ENCODE data around the gene DGKD. TPM values are rescaled to one million over a fixed set of nuclear protein-coding genes. Genes with fewer than 3 reads are reported as not detected.

Gene DGKD
- total RNA-seq, 1 experiment from 2014 or later = 41.4 TPM

GRCh38 chr2:233470011-233470687, 115.9 kb downstream of the DGKD start:
- no peak overlapping the region for H3K27ac Mint-ChIP-seq
- TF ChIP-seq TP53 (CRISPR knock-in tag; IDR thresholded peaks at IDR 0.05) = no peak
- TF ChIP-seq IRF2 (CRISPR knock-in tag; IDR thresholded peaks at IDR 0.05; ENCODE audit: borderline replicate concordance, low read depth) = no peak
- TF ChIP-seq ZNF263 (CRISPR knock-in tag; IDR thresholded peaks at IDR 0.05; ENCODE audit: low read depth) = no peak
- no peak for TF ChIP-seq RORB (CRISPR knock-in tag; IDR thresholded peaks at IDR 0.05)
- no peak for TF ChIP-seq CBFB (CRISPR knock-in tag; IDR thresholded peaks at IDR 0.05; ENCODE audit: low read depth)
- no peak for TF ChIP-seq OVOL2 (CRISPR knock-in tag; IDR thresholded peaks at IDR 0.05; ENCODE audit: borderline replicate concordance)
- TF ChIP-seq FOXJ3 (CRISPR knock-in tag; IDR thresholded peaks at IDR 0.05; ENCODE audit: borderline replicate concordance) = no peak
- no peak for TF ChIP-seq SMAD3 (CRISPR knock-in tag; IDR thresholded peaks at IDR 0.05; ENCODE audit: borderline replicate concordance)
- TF ChIP-seq USF2 (CRISPR knock-in tag; IDR thresholded peaks at IDR 0.05) = no peak
- no peak for TF ChIP-seq CREB1 (CRISPR knock-in tag; IDR thresholded peaks at IDR 0.05)
- no peak for TF ChIP-seq NFYB (CRISPR knock-in tag; conservative IDR thresholded peaks at IDR 0.05; ENCODE audit: low read depth)
- TF ChIP-seq RELA (CRISPR knock-in tag; IDR thresholded peaks at IDR 0.05; ENCODE audit: borderline replicate concordance) = no peak
- no peak for TF ChIP-seq ELF4 (CRISPR knock-in tag; IDR thresholded peaks at IDR 0.05; ENCODE audit: low read depth)
- TF ChIP-seq FOXP1 (CRISPR knock-in tag; IDR thresholded peaks at IDR 0.05; ENCODE audit: borderline replicate concordance) = no peak
- H3K9me3 Mint-ChIP-seq = no peaks in the 10 kb centered on the region
- H3K4me1 Mint-ChIP-seq = peaks cover 4% of the 10 kb centered on the region; the same call in 1 of the 2 replicates
- ATAC-seq (no peak), DNase-seq (ENCODE audit: low spot score) (no peak)
- peaks cover 25% of the 10 kb centered on the region for H3K36me3 Mint-ChIP-seq
- no peak overlapping the region for H3K4me3 Mint-ChIP-seq
- POLR2A ChIA-PET = no interaction called here
- H3K27me3 Mint-ChIP-seq (ENCODE audit: low read depth) = no peaks in the 10 kb centered on the region
- CTCF ChIA-PET = interaction anchor here (3.8 kb wide), 1 partner anchor 21 kb away, joined by 14 read pairs; no protein-coding TSS in a partner anchor

DNA sequence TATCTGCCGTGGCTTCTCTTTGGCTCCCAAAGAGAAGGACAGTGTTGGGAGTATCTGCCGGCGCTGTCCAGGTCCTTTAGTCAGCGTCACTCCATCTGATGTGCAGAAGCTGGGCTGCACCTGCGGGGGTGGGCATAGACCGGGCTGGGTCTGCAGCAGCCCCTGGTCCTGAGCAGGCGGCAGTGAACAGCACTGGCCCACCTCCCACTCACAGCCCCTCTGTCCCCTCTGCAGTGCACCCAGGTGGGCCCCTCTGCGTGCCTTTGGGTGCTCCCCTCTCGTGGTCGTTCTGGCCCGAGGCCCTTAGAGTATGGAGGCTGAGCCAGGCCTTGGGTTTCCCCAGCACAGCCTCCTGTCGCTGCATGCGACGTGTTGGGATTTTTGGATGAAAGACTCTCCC, 116.5 kb downstream of the DGKD start:
- ChIA-PET CTCF (no interaction called here), POLR2A (no interaction called here)
- ATAC-seq (no peak), DNase-seq (ENCODE audit: low spot score) (no peak)
- no peak for TF ChIP-seq ZNF219 (CRISPR knock-in tag; IDR thresholded peaks at IDR 0.05; ENCODE audit: borderline replicate concordance)
- TF ChIP-seq NR3C1 (CRISPR knock-in tag; conservative IDR thresholded peaks at IDR 0.05; ENCODE audit: low read depth) = no peak
- TF ChIP-seq, protein P1, sequence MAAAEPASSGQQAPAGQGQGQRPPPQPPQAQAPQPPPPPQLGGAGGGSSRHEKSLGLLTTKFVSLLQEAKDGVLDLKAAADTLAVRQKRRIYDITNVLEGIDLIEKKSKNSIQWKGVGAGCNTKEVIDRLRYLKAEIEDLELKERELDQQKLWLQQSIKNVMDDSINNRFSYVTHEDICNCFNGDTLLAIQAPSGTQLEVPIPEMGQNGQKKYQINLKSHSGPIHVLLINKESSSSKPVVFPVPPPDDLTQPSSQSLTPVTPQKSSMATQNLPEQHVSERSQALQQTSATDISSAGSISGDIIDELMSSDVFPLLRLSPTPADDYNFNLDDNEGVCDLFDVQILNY (CRISPR knock-in tag; IDR thresholded peaks at IDR 0.05) = no peak
- TF ChIP-seq, protein P2, sequence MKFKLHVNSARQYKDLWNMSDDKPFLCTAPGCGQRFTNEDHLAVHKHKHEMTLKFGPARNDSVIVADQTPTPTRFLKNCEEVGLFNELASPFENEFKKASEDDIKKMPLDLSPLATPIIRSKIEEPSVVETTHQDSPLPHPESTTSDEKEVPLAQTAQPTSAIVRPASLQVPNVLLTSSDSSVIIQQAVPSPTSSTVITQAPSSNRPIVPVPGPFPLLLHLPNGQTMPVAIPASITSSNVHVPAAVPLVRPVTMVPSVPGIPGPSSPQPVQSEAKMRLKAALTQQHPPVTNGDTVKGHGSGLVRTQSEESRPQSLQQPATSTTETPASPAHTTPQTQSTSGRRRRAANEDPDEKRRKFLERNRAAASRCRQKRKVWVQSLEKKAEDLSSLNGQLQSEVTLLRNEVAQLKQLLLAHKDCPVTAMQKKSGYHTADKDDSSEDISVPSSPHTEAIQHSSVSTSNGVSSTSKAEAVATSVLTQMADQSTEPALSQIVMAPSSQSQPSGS (CRISPR knock-in tag; IDR thresholded peaks at IDR 0.05; ENCODE audit: borderline replicate concordance, low read depth) = no peak
- TF ChIP-seq, protein P3, sequence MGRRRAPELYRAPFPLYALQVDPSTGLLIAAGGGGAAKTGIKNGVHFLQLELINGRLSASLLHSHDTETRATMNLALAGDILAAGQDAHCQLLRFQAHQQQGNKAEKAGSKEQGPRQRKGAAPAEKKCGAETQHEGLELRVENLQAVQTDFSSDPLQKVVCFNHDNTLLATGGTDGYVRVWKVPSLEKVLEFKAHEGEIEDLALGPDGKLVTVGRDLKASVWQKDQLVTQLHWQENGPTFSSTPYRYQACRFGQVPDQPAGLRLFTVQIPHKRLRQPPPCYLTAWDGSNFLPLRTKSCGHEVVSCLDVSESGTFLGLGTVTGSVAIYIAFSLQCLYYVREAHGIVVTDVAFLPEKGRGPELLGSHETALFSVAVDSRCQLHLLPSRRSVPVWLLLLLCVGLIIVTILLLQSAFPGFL (CRISPR knock-in tag; IDR thresholded peaks at IDR 0.05; ENCODE audit: borderline replicate concordance) = no peak
- no peak for TF ChIP-seq ATF6 (CRISPR knock-in tag; IDR thresholded peaks at IDR 0.05)
- no peak for TF ChIP-seq TEAD4 (CRISPR knock-in tag; IDR thresholded peaks at IDR 0.05)
- no peak overlapping the region for H3K27ac Mint-ChIP-seq
- no peaks in the 10 kb centered on the region for H3K27me3 Mint-ChIP-seq (ENCODE audit: low read depth)
- peaks cover 4% of the 10 kb centered on the region; the same call in 1 of the 2 replicates for H3K4me1 Mint-ChIP-seq
- H3K36me3 Mint-ChIP-seq = peaks cover 25% of the 10 kb centered on the region
- no peaks in the 10 kb centered on the region for H3K9me3 Mint-ChIP-seq
- no peak overlapping the region for H3K4me3 Mint-ChIP-seq
